HFF-Myc (cell line): ENCODE measurements around the gene CACNA1A.

Experiments used
- DNase-seq: peaks from one replicate; pipeline ENCODE4 v3.0.0-alpha.2; 2011; ENCODE audit warnings: low read depth; ENCODE audit errors: extremely low read depth
- H3K4me3 ChIP-seq: replicated peaks from 2 replicates; pipeline ENCODE4 v1.5.1; 2011; ENCODE audit warnings: low read depth, mild to moderate bottlenecking, control low read depth, low read length
- CTCF ChIP-seq: IDR thresholded peaks from 2 replicates; pipeline ENCODE4 v1.5.1; 2012; ENCODE audit warnings: mild to moderate bottlenecking, low read depth, low read length, control low read depth; ENCODE audit errors: missing control alignments

The CACNA1A gene

DNA sequence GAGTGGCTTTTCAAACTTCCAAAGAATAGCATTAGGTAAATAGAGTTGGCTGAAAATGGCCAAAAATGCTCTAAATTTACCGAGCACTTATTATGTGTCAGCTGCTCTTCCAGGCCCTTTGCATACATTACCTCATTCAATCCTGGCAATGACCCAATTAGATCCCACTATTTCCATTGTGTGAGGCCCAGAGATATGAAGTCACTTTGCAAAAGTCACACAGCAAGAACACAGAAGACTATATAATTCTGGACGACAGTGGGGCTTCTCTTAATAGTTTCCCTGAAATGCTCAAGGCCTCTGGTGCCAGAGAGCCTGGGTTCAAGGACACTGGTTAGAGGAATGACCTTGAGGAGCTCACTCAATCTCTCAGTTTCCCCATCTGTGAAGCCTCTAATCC, 209.3 kb downstream of the CACNA1A start:
- no peak overlapping the region for H3K4me3 ChIP-seq
- TF ChIP-seq CTCF: no peak
- no peak for DNase-seq

- TF ChIP-seq CTCF: no peak
- no peak for DNase-seq
These were observed 211.3 kb downstream of the CACNA1A start for GRCh38 chr19:13294812-13295567.

GRCh38 chr19:13291913-13292312, 214.4 kb downstream of the CACNA1A start:
- no peak for TF ChIP-seq CTCF
- no peak overlapping the region for H3K4me3 ChIP-seq
- no peak for DNase-seq

More at GRCh38 chr19:13294812-13295567, 211.3 kb downstream of the CACNA1A start:
- H3K4me3 ChIP-seq: no peak overlapping the region

GRCh38 chr19:13290741-13291140, 215.5 kb downstream of the CACNA1A start:
- no peak for DNase-seq
- no peak overlapping the region for H3K4me3 ChIP-seq
- no peak for TF ChIP-seq CTCF

GRCh38 chr19:13289295-13289694, 217.0 kb downstream of the CACNA1A start:
- TF ChIP-seq CTCF: no peak
- DNase-seq: no peak

DNA sequence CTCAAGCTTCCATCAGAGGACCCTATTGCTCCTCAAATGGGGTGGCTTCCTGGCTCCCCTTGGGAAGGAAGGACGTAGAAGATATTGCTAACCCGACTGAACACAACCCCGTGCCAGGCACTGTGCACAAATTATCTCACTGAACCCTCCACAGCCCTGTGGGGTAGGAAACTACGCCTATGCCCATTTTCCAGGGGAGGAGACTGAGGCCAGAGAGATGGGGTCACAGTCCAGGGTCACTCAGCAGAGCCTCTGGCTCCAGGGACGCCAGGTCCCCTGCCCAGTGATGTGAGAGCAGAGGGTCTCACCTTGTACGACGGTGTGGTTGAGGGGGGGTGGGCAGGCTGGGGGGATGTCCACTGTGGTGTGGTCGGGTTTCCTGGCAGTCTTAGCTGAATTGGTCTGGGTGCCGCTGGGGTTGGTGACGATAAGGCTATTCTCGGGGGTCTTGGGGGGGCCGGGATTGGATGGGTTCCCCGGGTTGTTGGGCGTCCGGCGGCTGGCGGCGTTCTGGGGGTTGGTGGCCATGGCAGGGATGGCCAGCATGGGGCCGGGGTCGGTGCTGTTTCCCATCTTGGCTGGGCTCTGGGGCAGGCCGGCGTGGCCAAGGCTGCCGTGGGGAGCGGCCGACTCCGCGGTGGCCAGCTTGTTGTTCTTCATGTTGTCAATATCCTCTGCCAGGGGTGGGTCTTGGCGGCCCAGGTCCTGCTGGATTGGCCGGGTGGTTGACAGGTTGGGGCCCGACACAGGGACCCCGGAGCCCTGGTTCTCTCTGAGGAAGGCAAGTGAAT, 219.9 kb downstream of the CACNA1A start:
- H3K4me3 ChIP-seq: no peak overlapping the region
- DNase-seq: no peak
- no peak for TF ChIP-seq CTCF

More at GRCh38 chr19:13289295-13289694, 217.0 kb downstream of the CACNA1A start:
- no peak overlapping the region for H3K4me3 ChIP-seq
